GM23338 (cell line): ENCODE data around the gene DENND11. TPM values are rescaled to one million over a fixed set of nuclear protein-coding genes. Genes with fewer than 3 reads are reported as not detected.

Source experiments
- ATAC-seq: fragments of 200-7000 bp; cut with Tn5 transposase; 3 replicates; pipeline ENCODE4 v1.9.1; 2020
- DNase-seq: peaks from one replicate; pipeline ENCODE4 v3.0.0-alpha.2; 2015; ENCODE audit warnings: low spot score
- H2AFZ ChIP-seq: fragments of 200-600 bp; sonication (generic); 2 replicates; pipeline ENCODE4 v1.8.0; 2016; ENCODE audit warnings: antibody characterized with exemption, mild to moderate bottlenecking, moderate library complexity
- H3F3A ChIP-seq: fragments of 200-600 bp; sonication (generic); replicated peaks from 2 replicates; pipeline ENCODE4 v1.8.0; 2017; ENCODE audit warnings: antibody characterized with exemption, mixed run types, low read depth
- H3K27ac ChIP-seq: fragments of 200-600 bp; sonication (generic); 2 replicates; pipeline ENCODE4 v1.6.1; 2016; ENCODE audit warnings: low read depth
- H3K27me3 ChIP-seq: fragments of 200-600 bp; sonication (generic); 2 replicates; pipeline ENCODE4 v1.8.0; 2016; ENCODE audit warnings: mild to moderate bottlenecking, mixed run types, moderate library complexity; ENCODE audit not compliant: insufficient read depth
- H3K36me3 ChIP-seq: fragments of 200-600 bp; sonication (generic); 2 replicates; pipeline ENCODE4 v1.8.0; 2016; ENCODE audit warnings: mild to moderate bottlenecking; ENCODE audit not compliant: insufficient read depth
- H3K4me1 ChIP-seq: fragments of 200-600 bp; sonication (generic); 2 replicates; pipeline ENCODE4 v1.8.0; 2016; ENCODE audit warnings: mild to moderate bottlenecking, moderate library complexity; ENCODE audit not compliant: insufficient read depth
- H3K4me2 ChIP-seq: fragments of 200-600 bp; sonication (generic); 2 replicates; pipeline ENCODE4 v1.7.1; 2017; ENCODE audit warnings: mixed run types
- H3K4me3 ChIP-seq: fragments of 200-600 bp; sonication (generic); 2 replicates; pipeline ENCODE4 v1.6.1; 2016; ENCODE audit warnings: mixed run types
- H3K79me2 ChIP-seq: fragments of 200-600 bp; sonication (generic); replicated peaks from 2 replicates; pipeline ENCODE4 v1.8.0; 2017; ENCODE audit warnings: mild to moderate bottlenecking; ENCODE audit not compliant: insufficient read depth
- H3K9me2 ChIP-seq: fragments of 200-600 bp; sonication (generic); 2 replicates; pipeline ENCODE4 v1.8.0; 2017; ENCODE audit not compliant: insufficient read depth
- H4K20me1 ChIP-seq: fragments of 200-600 bp; sonication (generic); replicated peaks from 2 replicates; pipeline ENCODE4 v1.8.0; 2017; ENCODE audit warnings: mild to moderate bottlenecking; ENCODE audit not compliant: insufficient read depth
- H3K27ac Mint-ChIP-seq: 2 replicates; pipeline ENCODE4 v1.8.0; 2020; ENCODE audit warnings: inconsistent platforms, mild to moderate bottlenecking, moderate library complexity, mixed read lengths
- H3K27me3 Mint-ChIP-seq: 3 replicates; pipeline ENCODE4 v1.8.0; 2022; ENCODE audit warnings: low read depth, mild to moderate bottlenecking, moderate library complexity, mixed read lengths, inconsistent platforms; ENCODE audit not compliant: insufficient read depth, poor library complexity
- H3K36me3 Mint-ChIP-seq: 3 replicates; pipeline ENCODE4 v1.8.0; 2021; ENCODE audit warnings: low read depth, mild to moderate bottlenecking, inconsistent platforms, moderate library complexity, mixed read lengths
- H3K4me1 Mint-ChIP-seq: 3 replicates; pipeline ENCODE4 v1.8.0; 2020; ENCODE audit warnings: mild to moderate bottlenecking, inconsistent platforms, mixed read lengths
- H3K4me3 Mint-ChIP-seq: 3 replicates; pipeline ENCODE4 v1.8.0; 2021; ENCODE audit warnings: moderate library complexity, mild to moderate bottlenecking, inconsistent platforms, mixed read lengths
- H3K9me3 Mint-ChIP-seq: 3 replicates; pipeline ENCODE4 v1.8.0; 2020; ENCODE audit warnings: moderate library complexity, mild to moderate bottlenecking, inconsistent platforms, mixed read lengths
- CREB1 ChIP-seq: fragments of 250-450 bp; sonication (Bioruptor Pico); IDR thresholded peaks from 2 replicates; pipeline ENCODE4 v1.5.0; 2020; ENCODE audit warnings: low read depth, mild to moderate bottlenecking, moderate library complexity
- CTCF ChIP-seq, 2 experiments: fragments of 200-600 bp in 1 of 2; sonication (generic) in 1 of 2; conservative IDR thresholded peaks; 2 replicates each; pipeline versions ENCODE4 v1.5.1 to v1.6.1; 2016 to 2017; ENCODE audit warnings: antibody characterized with exemption in 2 of 2, low read depth in 2 of 2, mild to moderate bottlenecking in 2 of 2, moderate library complexity in 1 of 2
- EZH2 ChIP-seq: fragments of 200-600 bp; sonication (generic); IDR thresholded peaks from one replicate; pipeline ENCODE4 v1.8.0; 2017; ENCODE audit warnings: antibody characterized with exemption, mild to moderate bottlenecking, low read depth; ENCODE audit not compliant: unreplicated experiment
- EZH2phosphoT487 ChIP-seq: fragments of 200-600 bp; sonication (generic); IDR thresholded peaks from one replicate; pipeline ENCODE4 v1.8.1; 2018; ENCODE audit warnings: antibody characterized with exemption; ENCODE audit not compliant: unreplicated experiment
- JUNB ChIP-seq: IDR thresholded peaks from one replicate; pipeline ENCODE4 v1.6.1; 2016; ENCODE audit warnings: antibody characterized with exemption; ENCODE audit not compliant: unreplicated experiment
- NANOG ChIP-seq: IDR thresholded peaks from 2 replicates; pipeline ENCODE4 v1.6.1; 2016; ENCODE audit warnings: antibody characterized with exemption, borderline replicate concordance
- POLR2AphosphoS5 ChIP-seq: IDR thresholded peaks from 2 replicates; pipeline ENCODE4 v1.6.1; 2016; ENCODE audit warnings: antibody characterized with exemption, low read depth
- STAT1 ChIP-seq: IDR thresholded peaks from one replicate; pipeline ENCODE4 v1.6.1; 2016; ENCODE audit warnings: antibody characterized with exemption; ENCODE audit not compliant: unreplicated experiment
- ZNF114 ChIP-seq: fragments of 250-450 bp; sonication (Bioruptor Pico); IDR thresholded peaks from 2 replicates; pipeline ENCODE4 v1.5.0; 2020; ENCODE audit warnings: mild to moderate bottlenecking, moderate library complexity
- ZNF331 ChIP-seq: fragments of 250-450 bp; sonication (Bioruptor Pico); IDR thresholded peaks from 2 replicates; pipeline ENCODE4 v1.5.0; 2020; ENCODE audit warnings: low read depth, mild to moderate bottlenecking, moderate library complexity
- ZNF462 ChIP-seq: fragments of 250-450 bp; sonication (Bioruptor Pico); IDR thresholded peaks from 2 replicates; pipeline ENCODE4 v1.5.0; 2020; ENCODE audit warnings: mild to moderate bottlenecking, moderate library complexity
- polyA plus RNA-seq: library from polyadenylated mRNA; unstranded; fragments of >200 nt; fragmentation: Nextera tagmentation; extraction: Ambion mirVana; gene quantifications from 2 replicates; pipeline ENCODE4 v1.2.1, GENCODE V29; 2016
- total RNA-seq: library from RNA; depleted of rRNA; stranded (reverse); fragments of >200 nt; shearing (Covaris generic); gene quantifications from 2 replicates; pipeline ENCODE4 v1.2.3, GENCODE V29; 2014
- TF ChIP-seq, protein P1 (sequence below): IDR thresholded peaks from 2 replicates; pipeline ENCODE4 v1.6.1; 2016; ENCODE audit warnings: antibody characterized with exemption
- TF ChIP-seq, protein P2 (sequence below): IDR thresholded peaks from one replicate; pipeline ENCODE4 v1.6.1; 2018; ENCODE audit warnings: antibody characterized with exemption; ENCODE audit not compliant: unreplicated experiment

Gene DENND11
- total and polyA plus RNA-seq, 2 experiments from 2014 or later: 5.1 to 29.5 TPM

DNA sequence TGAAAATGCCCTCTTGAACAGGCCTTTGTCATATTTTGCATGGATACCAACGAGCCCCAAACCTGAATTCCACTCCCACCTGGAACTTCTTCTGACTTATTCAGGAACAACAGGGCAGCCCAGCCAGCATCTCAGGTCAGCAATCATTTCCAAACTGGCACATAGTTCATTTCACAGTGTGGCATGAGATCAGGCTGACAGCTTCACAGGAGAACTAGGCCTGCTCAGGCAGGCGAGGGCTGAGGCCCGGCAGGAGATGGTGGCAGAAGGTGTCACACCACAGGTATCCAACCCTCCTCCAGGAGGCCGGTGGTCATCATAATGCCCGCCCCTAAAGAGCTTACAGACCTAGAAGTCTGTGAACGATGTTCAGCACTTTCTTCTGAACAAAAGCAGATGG is 42.5 kb downstream of the DENND11 start:
- no peaks in the 10 kb centered on the region for H3F3A ChIP-seq
- no peak overlapping the region for H3K4me3 ChIP-seq
- Mint-ChIP-seq H3K36me3 (peaks cover 27% of the 10 kb centered on the region), H3K9me3 (no peaks in the 10 kb centered on the region), H3K27me3 (peaks cover 4% of the 10 kb centered on the region), H3K27ac (no peak overlapping the region), H3K4me1 (peaks cover 5% of the 10 kb centered on the region; the same call in 2 of the 3 replicates), H3K4me3 (no peak overlapping the region)
- no peak overlapping the region for H3K27ac ChIP-seq
- no peak overlapping the region for H3K4me2 ChIP-seq
- H3K36me3 ChIP-seq: peaks cover 21% of the 10 kb centered on the region
- no peak for ATAC-seq
- H3K4me1 ChIP-seq: no peaks in the 10 kb centered on the region; the same call in 1 of the 2 replicates
- H4K20me1 ChIP-seq: no peaks in the 10 kb centered on the region
- no peaks in the 10 kb centered on the region for H3K27me3 ChIP-seq
- no peaks in the 10 kb centered on the region for H3K79me2 ChIP-seq
- DNase-seq: no peak
- TF ChIP-seq CREB1 (CRISPR knock-in tag): no peak
- no peak for TF ChIP-seq EZH2phosphoT487
- TF ChIP-seq, protein P1, sequence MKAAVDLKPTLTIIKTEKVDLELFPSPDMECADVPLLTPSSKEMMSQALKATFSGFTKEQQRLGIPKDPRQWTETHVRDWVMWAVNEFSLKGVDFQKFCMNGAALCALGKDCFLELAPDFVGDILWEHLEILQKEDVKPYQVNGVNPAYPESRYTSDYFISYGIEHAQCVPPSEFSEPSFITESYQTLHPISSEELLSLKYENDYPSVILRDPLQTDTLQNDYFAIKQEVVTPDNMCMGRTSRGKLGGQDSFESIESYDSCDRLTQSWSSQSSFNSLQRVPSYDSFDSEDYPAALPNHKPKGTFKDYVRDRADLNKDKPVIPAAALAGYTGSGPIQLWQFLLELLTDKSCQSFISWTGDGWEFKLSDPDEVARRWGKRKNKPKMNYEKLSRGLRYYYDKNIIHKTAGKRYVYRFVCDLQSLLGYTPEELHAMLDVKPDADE: no peak
- TF ChIP-seq ZNF462 (CRISPR knock-in tag): no peak
- TF ChIP-seq EZH2: no peak
- TF ChIP-seq, protein P2, sequence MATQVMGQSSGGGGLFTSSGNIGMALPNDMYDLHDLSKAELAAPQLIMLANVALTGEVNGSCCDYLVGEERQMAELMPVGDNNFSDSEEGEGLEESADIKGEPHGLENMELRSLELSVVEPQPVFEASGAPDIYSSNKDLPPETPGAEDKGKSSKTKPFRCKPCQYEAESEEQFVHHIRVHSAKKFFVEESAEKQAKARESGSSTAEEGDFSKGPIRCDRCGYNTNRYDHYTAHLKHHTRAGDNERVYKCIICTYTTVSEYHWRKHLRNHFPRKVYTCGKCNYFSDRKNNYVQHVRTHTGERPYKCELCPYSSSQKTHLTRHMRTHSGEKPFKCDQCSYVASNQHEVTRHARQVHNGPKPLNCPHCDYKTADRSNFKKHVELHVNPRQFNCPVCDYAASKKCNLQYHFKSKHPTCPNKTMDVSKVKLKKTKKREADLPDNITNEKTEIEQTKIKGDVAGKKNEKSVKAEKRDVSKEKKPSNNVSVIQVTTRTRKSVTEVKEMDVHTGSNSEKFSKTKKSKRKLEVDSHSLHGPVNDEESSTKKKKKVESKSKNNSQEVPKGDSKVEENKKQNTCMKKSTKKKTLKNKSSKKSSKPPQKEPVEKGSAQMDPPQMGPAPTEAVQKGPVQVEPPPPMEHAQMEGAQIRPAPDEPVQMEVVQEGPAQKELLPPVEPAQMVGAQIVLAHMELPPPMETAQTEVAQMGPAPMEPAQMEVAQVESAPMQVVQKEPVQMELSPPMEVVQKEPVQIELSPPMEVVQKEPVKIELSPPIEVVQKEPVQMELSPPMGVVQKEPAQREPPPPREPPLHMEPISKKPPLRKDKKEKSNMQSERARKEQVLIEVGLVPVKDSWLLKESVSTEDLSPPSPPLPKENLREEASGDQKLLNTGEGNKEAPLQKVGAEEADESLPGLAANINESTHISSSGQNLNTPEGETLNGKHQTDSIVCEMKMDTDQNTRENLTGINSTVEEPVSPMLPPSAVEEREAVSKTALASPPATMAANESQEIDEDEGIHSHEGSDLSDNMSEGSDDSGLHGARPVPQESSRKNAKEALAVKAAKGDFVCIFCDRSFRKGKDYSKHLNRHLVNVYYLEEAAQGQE: no peak
- TF ChIP-seq JUNB: no peak
- TF ChIP-seq ZNF114 (CRISPR knock-in tag): no peak
- no peak for TF ChIP-seq ZNF331 (CRISPR knock-in tag)
- TF ChIP-seq POLR2AphosphoS5: no peak
- no peak for TF ChIP-seq CTCF (conservative IDR thresholded peaks at IDR 0.05; ENCODE audit: low read depth in 2 of 2)
- TF ChIP-seq NANOG: no peak
- TF ChIP-seq STAT1: no peak
- no peak overlapping the region for H2AFZ ChIP-seq
- H3K9me2 ChIP-seq: no peaks in the 10 kb centered on the region
